ENCODE data around the gene APOA5.

APOA5 gene

GRCh38 chr11:116822575-116822974, 30.9 kb upstream of the APOA5 start:
- TF ChIP-seq CTCF (IDR thresholded peaks at IDR 0.05): no peak
- Histone ChIP-seq H3K27me3 (ENCODE audit: control insufficient read depth, insufficient read depth, low read length) (no peaks in the 10 kb centered on the region), H3K79me2 (no peaks in the 10 kb centered on the region), H3K4me3 (ENCODE audit: low read depth, low read length) (no peak overlapping the region), H3K4me1 (no peaks in the 10 kb centered on the region), H3K36me3 (ENCODE audit: control insufficient read depth, insufficient read depth, low read length) (no peaks in the 10 kb centered on the region), H3K4me2 (ENCODE audit: low read length) (no peak overlapping the region), H3K27ac (no peak overlapping the region), H3K9ac (no peak overlapping the region), H2AFZ (no peak overlapping the region), H3K9me3 (ENCODE audit: control insufficient read depth, low read length) (no peaks in the 10 kb centered on the region)

- H3K9ac ChIP-seq: no peak overlapping the region
- H3K27ac ChIP-seq: no peak overlapping the region
- no peaks in the 10 kb centered on the region for H3K79me2 ChIP-seq
- no peak overlapping the region for H3K4me2 ChIP-seq (ENCODE audit: low read length)
- H3K9me3 ChIP-seq (ENCODE audit: control insufficient read depth, low read length): no peaks in the 10 kb centered on the region
- no peak overlapping the region for H2AFZ ChIP-seq
- no peaks in the 10 kb centered on the region for H3K36me3 ChIP-seq (ENCODE audit: control insufficient read depth, insufficient read depth, low read length)
- no peaks in the 10 kb centered on the region for H3K27me3 ChIP-seq (ENCODE audit: control insufficient read depth, insufficient read depth, low read length)
- no peaks in the 10 kb centered on the region for H3K4me1 ChIP-seq
- H3K4me3 ChIP-seq (ENCODE audit: low read depth, low read length): no peak overlapping the region
- TF ChIP-seq CTCF (IDR thresholded peaks at IDR 0.05): no peak
These were observed 29.6 kb upstream of the APOA5 start for GRCh38 chr11:116821050-116821918.

GRCh38 chr11:116819049-116819448, 27.4 kb upstream of the APOA5 start:
- Histone ChIP-seq H3K4me3 (ENCODE audit: low read depth, low read length) (no peak overlapping the region), H3K27ac (no peak overlapping the region), H3K9ac (no peak overlapping the region), H3K27me3 (ENCODE audit: control insufficient read depth, insufficient read depth, low read length) (no peaks in the 10 kb centered on the region), H3K4me1 (no peaks in the 10 kb centered on the region), H3K9me3 (ENCODE audit: control insufficient read depth, low read length) (no peaks in the 10 kb centered on the region), H3K79me2 (no peaks in the 10 kb centered on the region), H2AFZ (no peak overlapping the region), H3K36me3 (ENCODE audit: control insufficient read depth, insufficient read depth, low read length) (no peaks in the 10 kb centered on the region), H3K4me2 (ENCODE audit: low read length) (no peak overlapping the region)
- no peak for TF ChIP-seq CTCF (IDR thresholded peaks at IDR 0.05)

GRCh38 chr11:116814502-116814901, 22.8 kb upstream of the APOA5 start:
- Histone ChIP-seq H3K9ac (no peak overlapping the region), H3K4me2 (ENCODE audit: low read length) (no peak overlapping the region), H3K4me1 (no peaks in the 10 kb centered on the region), H3K4me3 (ENCODE audit: low read depth, low read length) (no peak overlapping the region), H3K36me3 (ENCODE audit: control insufficient read depth, insufficient read depth, low read length) (no peaks in the 10 kb centered on the region), H3K27ac (no peak overlapping the region), H2AFZ (no peak overlapping the region), H3K79me2 (no peaks in the 10 kb centered on the region), H3K27me3 (ENCODE audit: control insufficient read depth, insufficient read depth, low read length) (no peaks in the 10 kb centered on the region), H3K9me3 (ENCODE audit: control insufficient read depth, low read length) (no peaks in the 10 kb centered on the region)
- no peak for TF ChIP-seq CTCF (IDR thresholded peaks at IDR 0.05)
